SU-DHL-6 (cell line): Measurements from ENCODE around the gene OSBP.

Experiments
- H2AFZ ChIP-seq: fragments of 200-600 bp; sonication (generic); 2 replicates; pipeline ENCODE4 v1.6.1; 2014; ENCODE audit warnings: low read depth, mild to moderate bottlenecking, moderate library complexity, mixed read lengths, antibody characterized with exemption, low read length; ENCODE audit not compliant: severe bottlenecking
- H3F3A ChIP-seq: fragments of 200-600 bp; shearing (Covaris generic); 2 replicates; pipeline ENCODE4 v1.6.0; 2016; ENCODE audit warnings: antibody characterized with exemption, mild to moderate bottlenecking; ENCODE audit not compliant: insufficient read depth
- H3K27ac ChIP-seq: fragments of 200-600 bp; sonication (generic); 2 replicates; pipeline ENCODE4 v1.5.1; 2016; ENCODE audit warnings: low read depth, mild to moderate bottlenecking, low read length, moderate library complexity, mixed read lengths
- H3K27me3 ChIP-seq: fragments of 200-600 bp; sonication (generic), shearing (Covaris generic); 2 replicates; pipeline ENCODE4 v1.6.0; 2014; ENCODE audit warnings: mild to moderate bottlenecking, low read length
- H3K36me3 ChIP-seq: fragments of 200-600 bp; sonication (generic); 2 replicates; pipeline ENCODE4 v1.6.1; 2014; ENCODE audit warnings: mild to moderate bottlenecking, low read length, mixed read lengths
- H3K4me2 ChIP-seq: fragments of 300-600, 200-600 bp; shearing (Covaris generic), sonication (generic); 2 replicates; pipeline ENCODE4 v1.6.0; 2014; ENCODE audit warnings: low read length, low read depth, mild to moderate bottlenecking; ENCODE audit not compliant: poor library complexity, severe bottlenecking
- H3K4me3 ChIP-seq: fragments of 200-600 bp; sonication (generic); 2 replicates; pipeline ENCODE4 v1.5.1; 2014; ENCODE audit warnings: antibody characterized with exemption, low read length, mild to moderate bottlenecking, mixed read lengths; ENCODE audit not compliant: insufficient read depth, poor library complexity, severe bottlenecking
- H3K79me2 ChIP-seq: fragments of 200-600 bp; sonication (generic); 2 replicates; pipeline ENCODE4 v1.6.1; 2014; ENCODE audit warnings: mild to moderate bottlenecking, low read length, moderate library complexity; ENCODE audit not compliant: insufficient read depth
- H3K9ac ChIP-seq: fragments of 200-600 bp; sonication (generic); 2 replicates; pipeline ENCODE4 v1.7.0; 2014; ENCODE audit warnings: mild to moderate bottlenecking, low read length
- H3K9me2 ChIP-seq: fragments of 200-600 bp; sonication (generic); replicated peaks from 2 replicates; pipeline ENCODE4 v1.6.1; 2014; ENCODE audit warnings: low read length; ENCODE audit not compliant: insufficient read depth
- H3K9me3 ChIP-seq: fragments of 200-600 bp; sonication (generic); 2 replicates; pipeline ENCODE4 v1.6.1; 2014; ENCODE audit warnings: low read length, mixed read lengths; ENCODE audit not compliant: insufficient read depth
- H4K20me1 ChIP-seq: fragments of 200-600 bp; sonication (generic); 2 replicates; pipeline ENCODE4 v1.6.1; 2014; ENCODE audit warnings: low read depth, mild to moderate bottlenecking, antibody characterized with exemption, low read length, moderate library complexity, mixed read lengths
- EZH2phosphoT487 ChIP-seq: fragments of 200-600 bp; sonication (generic), shearing (Covaris generic); conservative IDR thresholded peaks from 2 replicates; pipeline ENCODE4 v1.6.1; 2018; ENCODE audit warnings: mild to moderate bottlenecking, antibody characterized with exemption, low read length, moderate library complexity, mixed read lengths
- TF ChIP-seq, protein P1 (sequence below): fragments of 200-600 bp; sonication (generic); IDR thresholded peaks from one replicate; pipeline ENCODE4 v1.5.1; 2017; ENCODE audit warnings: antibody characterized with exemption, mild to moderate bottlenecking, low read length, moderate library complexity; ENCODE audit not compliant: insufficient read depth, poor library complexity, severe bottlenecking

OSBP gene

DNA sequence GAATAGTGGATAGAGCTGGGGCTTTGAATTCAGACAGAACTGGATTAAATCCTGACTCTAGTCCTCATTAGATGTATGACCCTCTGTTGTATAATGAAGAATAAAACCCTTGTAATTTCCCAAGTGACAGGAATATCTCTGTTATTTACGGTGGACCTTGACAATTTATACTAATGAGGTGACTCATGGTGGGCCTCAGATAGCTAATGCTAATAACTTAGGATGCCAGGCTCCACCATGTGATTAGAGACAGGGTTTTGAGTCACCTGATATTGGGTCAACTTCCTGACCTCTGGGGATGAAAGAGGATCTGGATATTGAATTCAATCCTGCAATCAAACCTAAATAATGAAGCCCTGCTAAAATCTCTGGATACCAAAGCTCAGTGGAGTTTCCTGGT is 33.6 kb downstream of the OSBP start:
- Histone ChIP-seq H3K4me2 (no peak overlapping the region), H3K27me3 (no peaks in the 10 kb centered on the region), H3K27ac (no peak overlapping the region), H2AFZ (no peak overlapping the region), H3K4me3 (no peak overlapping the region), H4K20me1 (no peaks in the 10 kb centered on the region), H3K9me3 (no peaks in the 10 kb centered on the region), H3K79me2 (peaks cover 9% of the 10 kb centered on the region; the same call in 1 of the 2 replicates), H3F3A (no peaks in the 10 kb centered on the region), H3K9ac (no peak overlapping the region), H3K9me2 (no peaks in the 10 kb centered on the region), H3K36me3 (peaks cover 35% of the 10 kb centered on the region)
- TF ChIP-seq EZH2phosphoT487: no peak
- TF ChIP-seq, protein P1, sequence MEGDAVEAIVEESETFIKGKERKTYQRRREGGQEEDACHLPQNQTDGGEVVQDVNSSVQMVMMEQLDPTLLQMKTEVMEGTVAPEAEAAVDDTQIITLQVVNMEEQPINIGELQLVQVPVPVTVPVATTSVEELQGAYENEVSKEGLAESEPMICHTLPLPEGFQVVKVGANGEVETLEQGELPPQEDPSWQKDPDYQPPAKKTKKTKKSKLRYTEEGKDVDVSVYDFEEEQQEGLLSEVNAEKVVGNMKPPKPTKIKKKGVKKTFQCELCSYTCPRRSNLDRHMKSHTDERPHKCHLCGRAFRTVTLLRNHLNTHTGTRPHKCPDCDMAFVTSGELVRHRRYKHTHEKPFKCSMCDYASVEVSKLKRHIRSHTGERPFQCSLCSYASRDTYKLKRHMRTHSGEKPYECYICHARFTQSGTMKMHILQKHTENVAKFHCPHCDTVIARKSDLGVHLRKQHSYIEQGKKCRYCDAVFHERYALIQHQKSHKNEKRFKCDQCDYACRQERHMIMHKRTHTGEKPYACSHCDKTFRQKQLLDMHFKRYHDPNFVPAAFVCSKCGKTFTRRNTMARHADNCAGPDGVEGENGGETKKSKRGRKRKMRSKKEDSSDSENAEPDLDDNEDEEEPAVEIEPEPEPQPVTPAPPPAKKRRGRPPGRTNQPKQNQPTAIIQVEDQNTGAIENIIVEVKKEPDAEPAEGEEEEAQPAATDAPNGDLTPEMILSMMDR: no peak

GRCh38 chr11:59578369-59578768 is 37.2 kb downstream of the OSBP start:
- Histone ChIP-seq H3K9ac (no peak overlapping the region), H3K27ac (no peak overlapping the region), H3K36me3 (peaks cover 18% of the 10 kb centered on the region), H3K79me2 (no peaks in the 10 kb centered on the region), H3F3A (no peaks in the 10 kb centered on the region), H3K9me2 (no peaks in the 10 kb centered on the region), H3K9me3 (no peaks in the 10 kb centered on the region), H3K4me2 (no peak overlapping the region), H3K27me3 (no peaks in the 10 kb centered on the region), H3K4me3 (no peak overlapping the region), H2AFZ (no peak overlapping the region), H4K20me1 (no peaks in the 10 kb centered on the region)
- TF ChIP-seq EZH2phosphoT487: no peak
- TF ChIP-seq, protein P1: no peak

DNA sequence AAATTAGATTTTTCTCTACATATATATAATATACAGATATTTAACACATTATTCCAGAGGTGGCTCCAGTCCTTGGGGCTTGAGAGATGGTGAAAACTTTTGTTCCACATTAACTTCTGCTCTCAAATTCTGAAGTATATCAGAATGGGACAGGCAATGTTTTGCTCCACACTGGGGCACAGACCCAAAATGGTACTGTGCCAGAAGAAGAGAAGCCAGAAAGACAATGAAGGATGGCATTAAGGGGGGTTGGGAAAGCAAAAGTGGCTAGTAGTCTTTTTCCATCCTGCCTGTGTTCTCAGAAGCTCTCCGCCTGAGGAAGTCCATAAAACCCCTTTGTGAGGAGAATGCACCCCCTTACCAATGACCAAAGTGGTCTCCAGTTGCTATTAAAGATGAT is 40.1 kb downstream of the OSBP start:
- no peaks in the 10 kb centered on the region for H3F3A ChIP-seq

More for the DNA sequence above, 40.1 kb downstream of the OSBP start:
- no peak overlapping the region for H3K9ac ChIP-seq
- no peaks in the 10 kb centered on the region for H3K9me3 ChIP-seq
- H3K9me2 ChIP-seq: no peaks in the 10 kb centered on the region
- H2AFZ ChIP-seq: no peak overlapping the region
- no peak overlapping the region for H3K4me2 ChIP-seq
- no peaks in the 10 kb centered on the region for H4K20me1 ChIP-seq
- no peaks in the 10 kb centered on the region for H3K79me2 ChIP-seq
- no peak overlapping the region for H3K4me3 ChIP-seq
- H3K27ac ChIP-seq: no peak overlapping the region
- H3K27me3 ChIP-seq: no peaks in the 10 kb centered on the region
- TF ChIP-seq, protein P1: no peak
- no peak for TF ChIP-seq EZH2phosphoT487
- peaks cover 10% of the 10 kb centered on the region; the same call in 1 of the 2 replicates for H3K36me3 ChIP-seq
